Astrocyte of the spinal cord (primary cell): ENCODE data around the gene WFS1.

Source experiments
- DNase-seq: peaks from one replicate; pipeline ENCODE4 v3.0.0; 2011; ENCODE audit warnings: low read depth, low spot score
- H3K4me3 ChIP-seq: 2 replicates; pipeline ENCODE4 v1.5.1; 2011; ENCODE audit warnings: low read depth, mild to moderate bottlenecking, low read length, moderate library complexity
- in situ Hi-C: cut with HindIII; loops from 2 replicates; pipeline ENCODE4 v1.10.0; 2017; ENCODE audit warnings: low sequenced_read_pairs
- TF ChIP-seq, protein P1 (sequence below): IDR thresholded peaks from 2 replicates; pipeline ENCODE4 v1.5.1; 2012; ENCODE audit warnings: low read depth, mild to moderate bottlenecking, low read length, inconsistent platforms

Gene WFS1

DNA sequence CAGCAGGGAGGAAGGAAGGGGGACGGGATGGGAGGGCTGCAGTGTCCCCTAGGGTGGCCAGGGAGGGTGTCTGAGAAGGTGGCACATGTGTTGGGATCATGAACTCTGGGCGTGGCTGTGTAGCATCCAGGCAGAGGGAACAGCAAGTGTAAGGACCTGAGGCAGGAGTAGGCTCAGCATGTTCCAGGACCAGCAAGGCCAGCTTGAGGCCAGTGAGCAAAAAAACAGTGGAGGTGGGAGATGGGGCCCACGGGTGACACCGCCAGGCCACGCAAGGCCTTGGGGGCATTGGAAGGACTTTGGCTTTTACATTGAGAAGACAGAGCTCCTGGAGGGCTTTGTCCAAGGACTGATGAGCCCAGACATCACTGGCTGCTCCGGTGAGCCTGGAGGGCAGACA lies 16.5 kb upstream of the WFS1 start:
- no peak overlapping the region for H3K4me3 ChIP-seq
- DNase-seq, result no peak
- in situ Hi-C loops, result no loop called here
- TF ChIP-seq, protein P1, sequence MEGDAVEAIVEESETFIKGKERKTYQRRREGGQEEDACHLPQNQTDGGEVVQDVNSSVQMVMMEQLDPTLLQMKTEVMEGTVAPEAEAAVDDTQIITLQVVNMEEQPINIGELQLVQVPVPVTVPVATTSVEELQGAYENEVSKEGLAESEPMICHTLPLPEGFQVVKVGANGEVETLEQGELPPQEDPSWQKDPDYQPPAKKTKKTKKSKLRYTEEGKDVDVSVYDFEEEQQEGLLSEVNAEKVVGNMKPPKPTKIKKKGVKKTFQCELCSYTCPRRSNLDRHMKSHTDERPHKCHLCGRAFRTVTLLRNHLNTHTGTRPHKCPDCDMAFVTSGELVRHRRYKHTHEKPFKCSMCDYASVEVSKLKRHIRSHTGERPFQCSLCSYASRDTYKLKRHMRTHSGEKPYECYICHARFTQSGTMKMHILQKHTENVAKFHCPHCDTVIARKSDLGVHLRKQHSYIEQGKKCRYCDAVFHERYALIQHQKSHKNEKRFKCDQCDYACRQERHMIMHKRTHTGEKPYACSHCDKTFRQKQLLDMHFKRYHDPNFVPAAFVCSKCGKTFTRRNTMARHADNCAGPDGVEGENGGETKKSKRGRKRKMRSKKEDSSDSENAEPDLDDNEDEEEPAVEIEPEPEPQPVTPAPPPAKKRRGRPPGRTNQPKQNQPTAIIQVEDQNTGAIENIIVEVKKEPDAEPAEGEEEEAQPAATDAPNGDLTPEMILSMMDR, result no peak

DNA sequence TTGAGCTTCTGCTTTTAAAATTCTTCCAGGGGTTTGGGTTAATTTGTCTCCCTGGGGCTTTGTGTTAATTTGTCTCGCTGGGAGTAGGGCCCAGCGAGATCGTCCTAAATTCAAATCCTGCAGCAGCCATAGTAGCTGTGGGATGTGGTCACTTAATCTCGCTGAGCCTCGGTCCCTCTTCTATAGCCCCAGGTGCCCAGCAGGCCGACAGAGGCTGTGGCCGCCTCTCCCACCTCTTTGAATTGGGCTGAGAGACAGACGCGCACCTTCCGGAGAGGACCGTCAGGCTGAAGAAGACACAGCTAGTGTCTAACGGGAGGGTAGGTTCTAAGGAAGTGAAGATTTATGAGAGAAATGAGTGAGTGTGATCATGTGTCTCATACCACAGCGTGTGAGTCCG lies 15.7 kb upstream of the WFS1 start:
- no peak overlapping the region for H3K4me3 ChIP-seq
- TF ChIP-seq, protein P1, result no peak
- DNase-seq, result no peak
- in situ Hi-C loops, result no loop called here

- in situ Hi-C loops, result no loop called here
- H3K4me3 ChIP-seq, result no peak overlapping the region
- TF ChIP-seq, protein P1, result no peak
- no peak for DNase-seq
Measured at GRCh38 chr4:6256141-6256540, 13.5 kb upstream of the WFS1 start.

DNA sequence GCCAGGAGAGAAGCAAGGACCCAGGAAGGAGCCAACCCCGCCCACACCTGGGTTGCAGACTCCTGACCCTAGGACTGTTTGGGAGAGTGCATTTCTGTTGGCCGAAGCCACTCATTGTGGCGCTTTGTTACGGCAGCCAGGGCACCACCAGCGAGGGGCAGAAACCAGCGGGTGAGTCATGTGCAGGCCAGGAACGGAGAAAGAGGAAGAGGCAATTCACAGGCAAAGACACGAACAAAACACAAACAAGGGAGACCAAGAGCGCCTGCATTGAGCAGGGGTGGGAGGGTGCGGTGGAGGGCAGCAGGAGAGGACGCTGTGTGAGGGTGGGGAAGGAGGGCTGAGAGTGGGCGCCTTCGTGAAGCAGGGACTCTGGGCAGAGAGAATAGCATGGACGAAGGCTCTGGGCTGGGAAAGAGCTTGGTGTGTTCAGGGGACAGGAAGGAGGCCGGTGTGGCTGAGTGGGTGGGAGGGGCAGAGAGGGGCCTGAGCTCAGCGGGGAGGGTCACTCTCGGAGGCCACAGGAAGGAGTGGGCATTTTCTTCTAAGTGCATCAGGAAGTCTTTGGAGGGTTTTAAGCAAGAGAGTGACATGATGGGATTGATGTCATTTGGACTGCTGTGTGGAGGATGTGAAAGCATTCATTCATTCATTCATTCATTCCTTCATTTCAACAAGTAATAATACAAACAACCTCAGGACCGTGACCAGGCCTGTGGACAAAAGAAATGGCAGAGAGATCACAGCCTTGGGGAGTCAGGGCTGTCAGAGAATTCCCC lies 12.2 kb upstream of the WFS1 start:
- no peak overlapping the region for H3K4me3 ChIP-seq
- peak; percentile 8 for DNase-seq
- TF ChIP-seq, protein P1, result no peak
- in situ Hi-C loops, result no loop called here

DNA sequence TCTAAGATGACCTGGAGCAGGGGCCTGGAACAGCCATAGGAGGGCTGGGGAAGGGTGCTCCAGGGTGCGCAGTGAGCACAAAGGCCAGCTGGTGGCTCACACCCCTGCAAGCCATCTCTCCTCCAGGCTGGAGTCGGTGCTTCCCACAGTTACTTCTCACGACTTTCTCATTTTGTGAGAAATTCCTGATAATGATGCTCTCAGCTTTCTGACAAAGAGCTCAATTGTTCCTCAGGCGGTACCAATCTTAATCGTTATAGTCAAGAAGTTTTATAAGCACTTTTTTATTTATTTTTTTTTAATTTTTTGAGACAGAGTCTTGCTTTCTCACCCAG lies 11.7 kb upstream of the WFS1 start:
- no peak for DNase-seq
- in situ Hi-C loops, result no loop called here
- H3K4me3 ChIP-seq, result no peak overlapping the region
- TF ChIP-seq, protein P1, result no peak

GRCh38 chr4:6258741-6259140 lies 10.9 kb upstream of the WFS1 start:
- TF ChIP-seq, protein P1, result no peak
- no peak for DNase-seq
- no peak overlapping the region for H3K4me3 ChIP-seq
- in situ Hi-C loops, result no loop called here
